CD4-positive, alpha-beta memory T cell (primary cell): ENCODE data around the gene CD200. TPM values are rescaled to one million over a fixed set of nuclear protein-coding genes. Genes with fewer than 3 reads are reported as not detected.

Experiments used
- CTCF ChIA-PET: fragments of 350-600 bp; sonication (Branson Sonifier 250); formaldehyde crosslinking; loops from one replicate; lab custom pipeline; 2021; ENCODE audit warnings: inconsistent platforms; ENCODE audit not compliant: partially characterized antibody; lab: Charles Lee
- POLR2A ChIA-PET: fragments of 350-600 bp; sonication (Branson Sonifier 250); formaldehyde crosslinking; loops from one replicate; lab custom pipeline; 2021; ENCODE audit not compliant: partially characterized antibody; lab: Charles Lee
- DNase-seq, 5 donors: peaks; one replicate each; pipeline versions ENCODE4 v3.0.0 to v3.0.0-alpha.2; 2020 to 2022; ENCODE audit warnings: mixed read lengths in 1 of 5
- H3K27ac ChIP-seq: one replicate; pipeline ENCODE4 v1.7.0; 2013; ENCODE audit warnings: low read depth, low read length
- H3K27me3 ChIP-seq: 2 replicates; pipeline ENCODE4 v1.7.0; 2013; ENCODE audit warnings: mild to moderate bottlenecking, low read length, moderate library complexity; ENCODE audit not compliant: insufficient read depth
- H3K36me3 ChIP-seq: 2 replicates; pipeline ENCODE4 v1.7.0; 2013; ENCODE audit warnings: mild to moderate bottlenecking, low read length, moderate library complexity; ENCODE audit not compliant: insufficient read depth
- H3K4me1 ChIP-seq: 2 replicates; pipeline ENCODE4 v1.7.0; 2013; ENCODE audit warnings: mild to moderate bottlenecking, low read length, moderate library complexity; ENCODE audit not compliant: insufficient read depth
- H3K4me3 ChIP-seq, 2 donors: one replicate each; pipeline ENCODE4 v1.7.0; 2013; ENCODE audit warnings: low read length in 2 of 2, mild to moderate bottlenecking in 1 of 2
- H3K9me3 ChIP-seq, 2 donors: one replicate each; pipeline ENCODE4 v1.7.0; 2013; ENCODE audit warnings: low read length in 2 of 2, control low read depth in 1 of 2; ENCODE audit not compliant: control insufficient read depth in 1 of 2
- H3K27ac Mint-ChIP-seq, 7 donors: one replicate each; pipeline ENCODE4 v1.8.0; 2020 to 2021; ENCODE audit warnings: mixed read lengths in 7 of 7, mild to moderate bottlenecking in 6 of 7, inconsistent platforms in 3 of 7, moderate library complexity in 3 of 7
- H3K27me3 Mint-ChIP-seq, 2 donors: one replicate each; pipeline ENCODE4 v1.8.0; 2020 to 2021; ENCODE audit warnings: mixed read lengths in 2 of 2
- H3K36me3 Mint-ChIP-seq, 2 donors: one replicate each; pipeline ENCODE4 v1.8.0; 2020 to 2021; ENCODE audit warnings: mixed read lengths in 2 of 2, inconsistent platforms in 1 of 2, mild to moderate bottlenecking in 1 of 2
- H3K4me1 Mint-ChIP-seq, 4 donors: one replicate each; pipeline ENCODE4 v1.8.0; 2020 to 2021; ENCODE audit warnings: mixed read lengths in 4 of 4, mild to moderate bottlenecking in 1 of 4
- H3K4me3 Mint-ChIP-seq, 8 donors: one replicate each; pipeline ENCODE4 v1.8.0; 2020 to 2021; ENCODE audit warnings: mixed read lengths in 8 of 8, mild to moderate bottlenecking in 7 of 8, moderate library complexity in 6 of 8, inconsistent platforms in 3 of 8
- H3K9me3 Mint-ChIP-seq, 8 donors: one replicate each; pipeline ENCODE4 v1.8.0; 2020 to 2021; ENCODE audit warnings: mixed read lengths in 8 of 8, mild to moderate bottlenecking in 5 of 8, inconsistent platforms in 3 of 8, moderate library complexity in 1 of 8
- intact Hi-C: fragments of 100-400 bp; cut with micrococcal nuclease; formaldehyde crosslinking; loops from one replicate; pipeline ENCODE4 v1.15.1; 2023
- polyA plus RNA-seq, 2 donors: library from polyadenylated mRNA; unstranded; fragments of 300-500 nt; fragmentation: Illumina TruSeq; gene quantifications; one replicate each; pipeline ENCODE4 v1.2.3, GENCODE V29; 2021
- total RNA-seq, 2 experiments: library from RNA; stranded (reverse); gene quantifications; one replicate each; pipeline ENCODE4 v1.2.3, GENCODE V29; 2021

The CD200 gene
- total and polyA plus RNA-seq, 4 experiments from 2014 or later, result 0.93 to 1.8 (median 1.1) TPM

GRCh38 chr3:112411425-112411824, 78.5 kb downstream of the CD200 start:
- Mint-ChIP-seq H3K36me3 (no peaks in the 10 kb centered on the region), H3K9me3 (peaks cover 0 to 9% (median 0%) of the 10 kb centered on the region in 8 donors), H3K27me3 (peaks cover 0 to 1% of the 10 kb centered on the region in 2 donors), H3K4me3 (no peak overlapping the region), H3K27ac (no peak overlapping the region), H3K4me1 (peaks cover 10 to 18% (median 14%) of the 10 kb centered on the region in 4 donors)
- no peaks in the 10 kb centered on the region for H3K9me3 ChIP-seq
- POLR2A ChIA-PET, result no interaction called here
- DNase-seq, result no peak
- H3K36me3 ChIP-seq, result no peaks in the 10 kb centered on the region
- CTCF ChIA-PET, result no interaction called here
- H3K4me1 ChIP-seq, result no peaks in the 10 kb centered on the region
- no peaks in the 10 kb centered on the region for H3K27me3 ChIP-seq
- intact Hi-C loops, result no loop called here
- H3K4me3 ChIP-seq, result no peak overlapping the region
- no peak overlapping the region for H3K27ac ChIP-seq

Other genes with a start within 250 kb of the CD200 start
- gene C3orf52, start 246.8 kb upstream of the CD200 start, total RNA-seq, result 1 to 10 TPM; 2.0 to 2.3 TPM
- gene C3orf52, start 246.8 kb upstream of the CD200 start, polyA plus RNA-seq, result 1 to 10 TPM in 1 of 2 donors, under 1 TPM in 1; 0.47 to 2.1 TPM
- gene GCSAM, start 199.9 kb upstream of the CD200 start, total RNA-seq, result 10 to 100 TPM; 40.9 to 42.1 TPM
- gene GCSAM, start 199.9 kb upstream of the CD200 start, polyA plus RNA-seq, result 10 to 100 TPM; 36.8 to 41.2 TPM
- gene SLC9C1, start 38.9 kb upstream of the CD200 start, total RNA-seq, result not detected
- not detected for gene SLC9C1, start 38.9 kb upstream of the CD200 start, polyA plus RNA-seq
- 10 to 100 TPM; 22.9 to 24.9 TPM for gene BTLA, start 166.3 kb downstream of the CD200 start, total RNA-seq
- gene BTLA, start 166.3 kb downstream of the CD200 start, polyA plus RNA-seq, result 10 to 100 TPM; 17.5 to 18.6 TPM
- 10 to 100 TPM; 49.0 to 54.0 TPM for gene ATG3, start 228.8 kb downstream of the CD200 start, total RNA-seq
- 100 to 1,000 TPM in 1 of 2 donors, 10 to 100 TPM in 1; 70.2 to 107 TPM for gene ATG3, start 228.8 kb downstream of the CD200 start, polyA plus RNA-seq
- 10 to 100 TPM; 25.5 to 26.6 TPM for gene SLC35A5, start 228.9 kb downstream of the CD200 start, total RNA-seq
- 10 to 100 TPM; 13.9 to 24.9 TPM for gene SLC35A5, start 228.9 kb downstream of the CD200 start, polyA plus RNA-seq